ENCODE measurements around the gene MMP28.

MMP28 gene

DNA sequence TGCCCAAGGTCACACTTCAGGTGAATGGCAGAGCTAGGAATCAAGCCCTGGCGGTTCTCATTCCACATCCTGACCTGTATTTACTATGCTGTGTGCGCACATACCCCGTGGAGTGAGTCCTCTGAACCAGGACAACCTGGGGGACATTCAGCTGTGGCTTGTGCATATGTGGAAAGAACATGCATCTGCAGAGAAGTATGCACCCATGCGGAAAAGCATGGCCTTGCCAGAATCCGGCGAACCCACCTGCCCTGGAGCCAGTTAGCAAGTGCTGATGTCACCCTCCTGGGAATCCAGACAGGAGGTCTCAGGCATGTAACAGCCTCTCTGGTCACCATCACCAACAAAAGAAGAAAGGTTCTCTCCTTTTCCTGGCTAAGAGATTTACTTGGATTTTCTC is 62.1 kb downstream of the MMP28 start:
- no peak for DNase-seq (ENCODE audit: low read depth)
- H3K4me3 ChIP-seq (ENCODE audit: control insufficient read depth, low read depth, low read length) = no peak overlapping the region
- TF ChIP-seq CTCF (conservative IDR thresholded peaks at IDR 0.05; ENCODE audit: control insufficient read depth, insufficient read depth, low read depth, low read length) = no peak

DNA sequence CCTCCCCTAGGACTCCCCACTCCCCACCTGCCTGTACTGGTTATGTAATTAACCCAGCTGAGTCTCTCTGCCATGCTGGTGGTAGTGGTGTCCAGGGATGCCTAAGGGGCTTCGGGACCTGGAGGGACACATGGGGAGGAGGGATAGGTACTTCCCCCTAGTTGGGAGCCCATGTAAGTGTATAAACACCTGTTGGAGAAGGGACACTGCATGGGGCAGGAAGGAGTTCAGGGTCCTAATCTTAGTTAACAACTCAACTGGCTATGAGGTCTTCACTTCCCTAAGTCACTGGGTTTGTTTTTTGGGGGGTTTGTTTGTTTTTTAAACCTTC is 62.7 kb downstream of the MMP28 start:
- no peak for DNase-seq (ENCODE audit: low read depth)
- TF ChIP-seq CTCF (conservative IDR thresholded peaks at IDR 0.05; ENCODE audit: control insufficient read depth, insufficient read depth, low read depth, low read length) = no peak
- H3K4me3 ChIP-seq (ENCODE audit: control insufficient read depth, low read depth, low read length) = no peak overlapping the region

GRCh38 chr17:35731917-35732805 is 63.3 kb downstream of the MMP28 start:
- DNase-seq (ENCODE audit: low read depth) = no peak
- TF ChIP-seq CTCF (conservative IDR thresholded peaks at IDR 0.05; ENCODE audit: control insufficient read depth, insufficient read depth, low read depth, low read length) = no peak
- peak overlapping the region; percentile 37 for H3K4me3 ChIP-seq (ENCODE audit: control insufficient read depth, low read depth, low read length)

- H3K4me3 ChIP-seq (ENCODE audit: control insufficient read depth, low read depth, low read length) = peak within 1 kb of the TSS; percentile 37
- no peak for TF ChIP-seq CTCF (conservative IDR thresholded peaks at IDR 0.05; ENCODE audit: control insufficient read depth, insufficient read depth, low read depth, low read length)
- no peak for DNase-seq (ENCODE audit: low read depth)
Measured at GRCh38 chr17:35731239-35731916, 64.1 kb downstream of the MMP28 start, which contains the start of gene RASL10B. TSS of gene RASL10B (plus strand) at chr17:35731639. CDS start at chr17:35735185, 3,546 bp downstream.

GRCh38 chr17:35730400-35731005 is 64.9 kb downstream of the MMP28 start:
- peak; percentile 56 for DNase-seq (ENCODE audit: low read depth)
- H3K4me3 ChIP-seq (ENCODE audit: control insufficient read depth, low read depth, low read length) = no peak overlapping the region
- no peak for TF ChIP-seq CTCF (conservative IDR thresholded peaks at IDR 0.05; ENCODE audit: control insufficient read depth, insufficient read depth, low read depth, low read length)

GRCh38 chr17:35729405-35729833 is 66.0 kb downstream of the MMP28 start:
- no peak for DNase-seq (ENCODE audit: low read depth)
- H3K4me3 ChIP-seq (ENCODE audit: control insufficient read depth, low read depth, low read length) = no peak overlapping the region
- TF ChIP-seq CTCF (conservative IDR thresholded peaks at IDR 0.05; ENCODE audit: control insufficient read depth, insufficient read depth, low read depth, low read length) = no peak

Measured in fibroblast of mammary gland (primary cell).